ENCODE data around the gene ALDH1A3. TPM values are rescaled to one million over a fixed set of nuclear protein-coding genes. Genes with fewer than 3 reads are reported as not detected.

Gene ALDH1A3
- total and polyA plus RNA-seq, 4 donors: 4.5 to 19.0 (median 6.7) TPM

DNA sequence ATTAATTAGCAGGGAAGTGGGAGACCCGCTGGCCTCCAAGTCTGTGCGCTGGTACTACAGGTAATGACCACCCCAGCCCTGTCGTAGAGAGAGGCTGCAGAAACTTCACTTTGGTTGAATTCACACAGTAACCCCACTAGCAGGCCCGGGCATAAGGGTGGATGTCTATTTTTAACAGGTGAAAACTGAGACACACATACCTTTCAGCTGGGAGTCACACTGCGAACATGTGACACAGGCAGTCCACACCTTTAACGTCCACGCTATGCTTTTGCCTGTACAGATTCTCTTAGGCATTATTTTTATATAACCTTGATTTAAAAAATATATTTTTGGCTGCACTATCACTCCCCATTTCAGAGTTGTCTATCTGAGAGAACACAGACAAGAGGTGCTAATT, 43.4 kb downstream of the ALDH1A3 start:
- Histone ChIP-seq H3K27me3 (ENCODE audit: control insufficient read depth in 1 of 2, insufficient read depth in 2 of 2, low read length in 1 of 2) (no peaks in the 10 kb centered on the region), H3K9me3 (ENCODE audit: control insufficient read depth, low read length) (no peaks in the 10 kb centered on the region), H3K4me1 (ENCODE audit: control insufficient read depth in 1 of 2, insufficient read depth in 2 of 2, low read length in 2 of 2) (no peaks in the 10 kb centered on the region), H3K36me3 (ENCODE audit: control insufficient read depth in 1 of 2, insufficient read depth in 2 of 2, low read length in 1 of 2) (no peaks in the 10 kb centered on the region), H3K4me3 (ENCODE audit: low read length in 2 of 2) (no peak overlapping the region), H3K27ac (ENCODE audit: low read depth in 1 of 2, low read length in 2 of 2) (no peak overlapping the region)
- intact Hi-C loops (cut with DNase I): no loop called here
- DNase-seq: no peak
- WGBS, 2 donors: 93 to 94% methylated on average over 7 of the region's 7 CpGs
- no peak for ATAC-seq (ENCODE audit: low FRiP score)

DNA sequence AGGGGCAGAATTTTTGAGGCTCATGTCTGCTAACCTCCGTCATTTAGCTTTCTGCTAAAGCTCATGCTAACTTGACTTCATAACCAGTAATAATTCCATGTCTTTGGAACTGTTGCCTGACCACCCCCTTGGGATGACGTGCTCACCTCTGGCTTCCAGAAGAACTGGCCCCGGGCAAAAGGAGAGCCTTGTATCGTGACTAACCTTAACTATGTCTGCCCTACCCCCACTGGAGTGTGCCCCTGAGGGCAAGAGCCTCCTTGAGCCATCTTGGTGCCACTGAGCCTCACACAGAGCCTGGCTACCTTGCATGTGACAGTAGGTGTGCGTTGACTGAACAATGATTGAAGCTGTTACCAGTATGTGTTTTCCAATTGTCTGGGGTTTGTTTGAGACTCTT, 44.3 kb downstream of the ALDH1A3 start:
- DNase-seq: no peak
- intact Hi-C loops (cut with DNase I): no loop called here
- no peak for ATAC-seq (ENCODE audit: low FRiP score)

DNA sequence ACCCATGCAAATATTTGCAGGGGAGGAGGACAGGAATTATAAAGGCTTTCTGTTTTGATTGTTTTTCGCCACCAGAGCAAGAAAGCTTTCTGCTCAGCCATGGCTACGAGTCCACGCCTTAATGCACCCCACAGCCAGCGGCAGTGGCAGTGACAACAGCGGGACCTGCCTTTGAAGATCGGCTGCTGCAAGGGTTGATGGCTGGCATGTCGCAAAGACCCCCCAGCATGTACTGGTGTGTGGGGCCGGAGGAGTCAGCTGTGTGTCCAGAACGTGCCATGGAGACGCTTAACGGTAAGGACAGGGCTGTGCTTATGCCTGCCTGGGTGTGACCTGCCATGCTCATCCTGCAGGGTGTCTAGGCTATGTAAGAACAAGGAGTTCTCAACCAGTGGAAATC, 44.8 kb downstream of the ALDH1A3 start:
- Histone ChIP-seq H3K27me3 (ENCODE audit: control insufficient read depth in 1 of 2, insufficient read depth in 2 of 2, low read length in 1 of 2) (no peaks in the 10 kb centered on the region), H3K27ac (ENCODE audit: low read depth in 1 of 2, low read length in 2 of 2) (no peak overlapping the region), H3K4me1 (ENCODE audit: control insufficient read depth in 1 of 2, insufficient read depth in 2 of 2, low read length in 2 of 2) (no peaks in the 10 kb centered on the region), H3K9me3 (ENCODE audit: control insufficient read depth, low read length) (no peaks in the 10 kb centered on the region), H3K36me3 (ENCODE audit: control insufficient read depth in 1 of 2, insufficient read depth in 2 of 2, low read length in 1 of 2) (peaks cover 0 to 2% of the 10 kb centered on the region in 2 donors), H3K4me3 (ENCODE audit: low read length in 2 of 2) (no peak overlapping the region)
- ATAC-seq (ENCODE audit: low FRiP score): no peak
- DNase-seq: no peak
- intact Hi-C loops (cut with DNase I): no loop called here
- 94% methylated on average over 11 of the region's 11 CpGs for WGBS, 2 donors

More for the DNA sequence above, 44.3 kb downstream of the ALDH1A3 start:
- no peak overlapping the region for H3K4me3 ChIP-seq (ENCODE audit: low read length in 2 of 2)
- no peaks in the 10 kb centered on the region for H3K9me3 ChIP-seq (ENCODE audit: control insufficient read depth, low read length)
- H3K27me3 ChIP-seq (ENCODE audit: control insufficient read depth in 1 of 2, insufficient read depth in 2 of 2, low read length in 1 of 2): no peaks in the 10 kb centered on the region
- WGBS, 2 donors: 87 to 88% methylated on average over 5 of the region's 5 CpGs
- H3K4me1 ChIP-seq (ENCODE audit: control insufficient read depth in 1 of 2, insufficient read depth in 2 of 2, low read length in 2 of 2): no peaks in the 10 kb centered on the region
- H3K36me3 ChIP-seq (ENCODE audit: control insufficient read depth in 1 of 2, insufficient read depth in 2 of 2, low read length in 1 of 2): peaks cover 0 to 2% of the 10 kb centered on the region in 2 donors
- no peak overlapping the region for H3K27ac ChIP-seq (ENCODE audit: low read depth in 1 of 2, low read length in 2 of 2)

DNA sequence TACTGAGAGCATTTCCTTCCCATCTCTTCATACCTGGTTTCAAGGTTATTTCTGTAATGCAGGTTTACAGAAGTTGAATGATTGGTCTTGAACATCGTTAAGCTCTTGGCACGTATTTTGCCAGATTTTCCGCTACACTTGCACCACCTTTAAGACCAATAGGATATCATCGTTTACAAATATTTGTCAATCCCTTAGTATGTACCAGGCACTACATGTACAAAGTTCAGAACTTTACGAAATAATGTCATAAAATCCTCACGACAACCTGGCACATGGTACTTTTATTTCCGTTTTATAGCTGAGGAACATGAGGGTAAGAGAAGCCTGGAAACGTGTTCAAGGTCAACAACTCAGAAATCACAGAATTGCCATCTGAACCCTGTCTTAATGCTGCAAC, 45.8 kb downstream of the ALDH1A3 start:
- ATAC-seq (ENCODE audit: low FRiP score): no peak
- no peak for DNase-seq
- Histone ChIP-seq H3K36me3 (ENCODE audit: control insufficient read depth in 1 of 2, insufficient read depth in 2 of 2, low read length in 1 of 2) (peaks cover 0 to 2% of the 10 kb centered on the region in 2 donors), H3K27me3 (ENCODE audit: control insufficient read depth in 1 of 2, insufficient read depth in 2 of 2, low read length in 1 of 2) (no peaks in the 10 kb centered on the region), H3K27ac (ENCODE audit: low read depth in 1 of 2, low read length in 2 of 2) (no peak overlapping the region), H3K4me1 (ENCODE audit: control insufficient read depth in 1 of 2, insufficient read depth in 2 of 2, low read length in 2 of 2) (no peaks in the 10 kb centered on the region), H3K9me3 (ENCODE audit: control insufficient read depth, low read length) (no peaks in the 10 kb centered on the region), H3K4me3 (ENCODE audit: low read length in 2 of 2) (no peak overlapping the region)
- intact Hi-C loops (cut with DNase I): no loop called here
- 94 to 95% methylated on average over 8 of the region's 8 CpGs for WGBS, 2 donors

DNA sequence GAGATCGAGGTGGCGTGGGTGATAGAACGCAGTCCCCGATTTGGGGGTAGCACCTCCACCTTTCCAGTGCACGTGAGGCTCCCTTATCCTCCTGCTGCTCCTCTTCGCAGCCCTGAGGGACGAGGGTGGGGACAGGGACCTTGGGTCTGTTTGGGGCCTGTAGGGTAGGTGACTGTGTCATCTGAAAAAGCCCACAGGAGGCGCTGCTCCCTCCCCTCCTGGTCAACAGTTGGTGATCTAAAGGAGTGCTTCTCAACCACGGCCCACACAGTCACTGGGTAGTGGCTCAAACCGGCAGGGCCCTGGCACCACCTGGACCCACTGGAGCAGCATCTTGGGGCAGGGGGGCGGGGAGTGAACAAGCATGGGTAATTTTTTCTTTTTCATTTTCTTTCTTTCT, 46.6 kb downstream of the ALDH1A3 start:
- no peak for DNase-seq
- Histone ChIP-seq H3K9me3 (ENCODE audit: control insufficient read depth, low read length) (no peaks in the 10 kb centered on the region), H3K4me1 (ENCODE audit: control insufficient read depth in 1 of 2, insufficient read depth in 2 of 2, low read length in 2 of 2) (no peaks in the 10 kb centered on the region), H3K4me3 (ENCODE audit: low read length in 2 of 2) (no peak overlapping the region), H3K36me3 (ENCODE audit: control insufficient read depth in 1 of 2, insufficient read depth in 2 of 2, low read length in 1 of 2) (peaks cover 0 to 2% of the 10 kb centered on the region in 2 donors), H3K27ac (ENCODE audit: low read depth in 1 of 2, low read length in 2 of 2) (no peak overlapping the region), H3K27me3 (ENCODE audit: control insufficient read depth in 1 of 2, insufficient read depth in 2 of 2, low read length in 1 of 2) (no peaks in the 10 kb centered on the region)
- intact Hi-C loops (cut with DNase I): no loop called here
- whole genome bisulfite sequencing, 2 donors: 95 to 96% methylated on average over 10 to 11 of the region's 11 CpGs
- ATAC-seq (ENCODE audit: low FRiP score): no peak

DNA sequence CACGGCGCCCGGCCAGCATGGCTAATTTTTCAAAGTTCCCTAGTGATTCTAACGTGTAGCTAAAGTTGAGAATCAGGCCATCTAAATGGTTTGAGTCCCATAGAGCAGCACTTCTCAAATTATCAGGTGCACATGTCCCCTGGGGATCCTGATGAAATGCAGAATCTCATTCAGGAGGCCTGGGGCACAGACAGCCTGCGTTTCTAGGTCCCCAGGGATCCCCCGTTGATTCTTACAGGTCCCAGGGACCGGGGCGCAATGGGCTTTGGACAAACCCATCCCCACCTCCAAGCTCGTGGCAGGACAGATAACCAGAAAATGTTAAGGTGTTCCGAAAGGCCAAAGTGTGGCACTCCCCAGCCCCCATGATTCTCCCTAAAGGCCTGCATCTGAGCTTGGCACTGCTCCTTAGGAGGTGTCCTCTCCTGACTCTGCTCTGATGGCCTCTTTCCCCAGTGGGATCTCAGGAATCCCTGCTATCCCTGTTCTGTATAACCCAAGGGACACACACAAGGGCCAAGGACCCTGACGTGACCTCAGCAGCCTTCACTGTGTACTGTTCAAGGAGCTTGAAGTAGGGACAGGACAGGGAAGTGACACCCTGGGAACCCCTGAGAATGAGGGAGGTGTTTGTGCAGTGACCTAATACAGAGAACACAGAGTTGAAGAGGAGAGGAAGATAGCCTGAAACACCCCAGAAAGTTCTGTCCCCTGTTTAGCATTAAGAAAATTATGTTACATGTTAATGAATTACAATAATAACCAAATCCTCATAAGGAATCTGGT, 47.5 kb downstream of the ALDH1A3 start:
- Histone ChIP-seq H3K4me1 (ENCODE audit: control insufficient read depth in 1 of 2, insufficient read depth in 2 of 2, low read length in 2 of 2) (no peaks in the 10 kb centered on the region), H3K9me3 (ENCODE audit: control insufficient read depth, low read length) (no peaks in the 10 kb centered on the region), H3K27me3 (ENCODE audit: control insufficient read depth in 1 of 2, insufficient read depth in 2 of 2, low read length in 1 of 2) (no peaks in the 10 kb centered on the region), H3K36me3 (ENCODE audit: control insufficient read depth in 1 of 2, insufficient read depth in 2 of 2, low read length in 1 of 2) (peaks cover 0 to 2% of the 10 kb centered on the region in 2 donors), H3K27ac (ENCODE audit: low read depth in 1 of 2, low read length in 2 of 2) (no peak overlapping the region), H3K4me3 (ENCODE audit: low read length in 2 of 2) (no peak overlapping the region)
- WGBS, 2 donors: 91 to 93% methylated on average over 11 of the region's 11 CpGs
- ATAC-seq (ENCODE audit: low FRiP score) (no peak), DNase-seq (no peak)
- intact Hi-C loops (cut with DNase I): no loop called here

DNA sequence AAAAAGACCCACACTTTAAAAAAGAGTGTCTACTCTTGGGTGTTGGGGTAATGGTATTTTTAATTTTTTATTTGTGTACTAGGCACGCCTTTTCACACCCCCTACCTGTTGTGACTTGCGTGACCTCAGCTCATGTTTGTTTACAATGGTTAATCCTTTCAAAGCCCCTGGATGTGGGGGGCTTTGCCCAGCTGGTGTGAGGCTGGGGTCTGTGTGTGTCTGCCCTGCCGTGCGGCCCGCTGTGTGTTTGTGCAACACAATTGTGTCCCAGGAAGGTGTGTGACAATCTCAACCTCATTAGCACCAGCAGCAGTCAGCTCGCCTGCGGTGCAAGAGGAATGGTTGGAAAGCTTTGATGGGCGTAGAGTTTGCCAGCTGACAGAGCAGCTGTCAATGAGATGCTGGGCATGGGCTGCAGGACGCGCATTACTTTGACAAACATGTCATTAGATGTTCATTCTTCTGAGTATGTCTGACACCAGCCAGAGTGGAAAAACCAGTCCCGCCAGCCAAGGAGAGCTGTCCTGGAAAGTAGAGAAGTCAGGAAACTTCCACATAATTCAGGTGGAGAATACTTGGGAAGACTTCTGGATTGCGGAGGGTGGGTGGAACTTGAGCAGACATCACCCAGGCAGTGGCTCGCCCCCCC, 49.1 kb downstream of the ALDH1A3 start:
- H3K4me3 ChIP-seq (ENCODE audit: low read length in 2 of 2): no peak overlapping the region
- no peak overlapping the region for H3K27ac ChIP-seq (ENCODE audit: low read depth in 1 of 2, low read length in 2 of 2)
- 93 to 95% methylated on average over 13 of the region's 13 CpGs for WGBS, 2 donors
- no peak for DNase-seq
- no peak for ATAC-seq (ENCODE audit: low FRiP score)
- no peaks in the 10 kb centered on the region for H3K4me1 ChIP-seq (ENCODE audit: control insufficient read depth in 1 of 2, insufficient read depth in 2 of 2, low read length in 2 of 2)
- H3K36me3 ChIP-seq (ENCODE audit: control insufficient read depth in 1 of 2, insufficient read depth in 2 of 2, low read length in 1 of 2): peaks cover 0 to 2% of the 10 kb centered on the region in 2 donors
- no peaks in the 10 kb centered on the region for H3K9me3 ChIP-seq (ENCODE audit: control insufficient read depth, low read length)
- no peaks in the 10 kb centered on the region for H3K27me3 ChIP-seq (ENCODE audit: control insufficient read depth in 1 of 2, insufficient read depth in 2 of 2, low read length in 1 of 2)
- intact Hi-C loops (cut with DNase I): no loop called here

DNA sequence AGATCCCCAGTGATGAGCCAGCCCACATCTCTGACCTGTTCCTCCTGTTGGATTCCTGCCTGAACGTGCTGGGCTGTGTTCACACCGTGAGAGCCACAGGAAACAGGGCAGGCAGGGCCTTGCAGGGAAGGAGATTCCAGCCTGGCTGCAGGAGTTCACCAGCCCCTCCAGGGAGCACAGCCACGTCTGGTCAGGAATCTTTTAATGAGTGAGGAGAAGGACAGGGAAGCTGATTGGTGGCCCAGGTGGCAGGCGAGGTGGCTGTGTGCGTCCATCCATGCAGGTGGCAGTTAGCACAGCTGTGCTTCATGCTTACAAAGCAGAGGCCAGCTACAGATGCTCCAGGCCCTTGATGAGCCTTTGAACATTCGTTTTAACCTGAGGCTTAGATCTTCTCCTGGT, 50.0 kb downstream of the ALDH1A3 start:
- WGBS, 2 donors: 56 to 62% methylated on average over 6 of the region's 6 CpGs
- no peak for DNase-seq

DNA sequence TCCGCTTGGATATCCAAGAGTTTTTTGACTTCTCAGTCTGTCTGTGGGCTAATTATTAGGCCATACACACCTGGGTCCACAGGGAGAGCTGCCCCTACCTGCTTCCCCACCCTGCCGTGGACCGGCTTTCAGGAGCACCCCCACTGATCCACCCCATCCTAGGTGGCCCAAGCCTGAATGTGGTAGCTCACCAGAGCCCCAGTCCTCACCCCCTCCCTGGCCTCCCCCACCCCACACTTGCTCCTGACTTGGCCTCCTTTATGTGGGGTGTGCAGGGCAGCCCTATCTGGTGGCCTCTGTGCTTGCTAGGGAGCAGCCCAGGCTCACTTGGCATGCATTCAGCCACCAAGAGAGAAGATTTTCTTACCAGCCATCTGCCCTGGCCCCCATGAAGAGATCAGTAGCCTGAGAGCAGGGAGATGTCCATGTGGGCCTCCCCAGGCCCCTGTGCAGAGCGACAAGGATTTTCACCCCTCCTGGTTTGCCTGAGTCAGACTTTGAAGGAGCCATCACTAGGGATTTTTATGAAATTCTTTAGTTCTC, 50.7 kb downstream of the ALDH1A3 start:
- no peaks in the 10 kb centered on the region for H3K4me1 ChIP-seq (ENCODE audit: control insufficient read depth in 1 of 2, insufficient read depth in 2 of 2, low read length in 2 of 2)
- WGBS, 2 donors: 95 to 96% methylated on average over 4 of the region's 4 CpGs
- H3K27me3 ChIP-seq (ENCODE audit: control insufficient read depth in 1 of 2, insufficient read depth in 2 of 2, low read length in 1 of 2): no peaks in the 10 kb centered on the region
- no peaks in the 10 kb centered on the region for H3K9me3 ChIP-seq (ENCODE audit: control insufficient read depth, low read length)
- DNase-seq (no peak), ATAC-seq (ENCODE audit: low FRiP score) (no peak)
- no peak overlapping the region for H3K4me3 ChIP-seq (ENCODE audit: low read length in 2 of 2)
- peaks cover 0 to 2% of the 10 kb centered on the region in 2 donors for H3K36me3 ChIP-seq (ENCODE audit: control insufficient read depth in 1 of 2, insufficient read depth in 2 of 2, low read length in 1 of 2)
- no peak overlapping the region for H3K27ac ChIP-seq (ENCODE audit: low read depth in 1 of 2, low read length in 2 of 2)
- intact Hi-C loops (cut with DNase I): no loop called here

More for the DNA sequence above, 50.0 kb downstream of the ALDH1A3 start:
- no peaks in the 10 kb centered on the region for H3K9me3 ChIP-seq (ENCODE audit: control insufficient read depth, low read length)
- intact Hi-C loops (cut with DNase I): no loop called here
- H3K4me3 ChIP-seq (ENCODE audit: low read length in 2 of 2): no peak overlapping the region
- ATAC-seq (ENCODE audit: low FRiP score): no peak
- H3K36me3 ChIP-seq (ENCODE audit: control insufficient read depth in 1 of 2, insufficient read depth in 2 of 2, low read length in 1 of 2): peaks cover 0 to 2% of the 10 kb centered on the region in 2 donors
- H3K4me1 ChIP-seq (ENCODE audit: control insufficient read depth in 1 of 2, insufficient read depth in 2 of 2, low read length in 2 of 2): no peaks in the 10 kb centered on the region
- no peaks in the 10 kb centered on the region for H3K27me3 ChIP-seq (ENCODE audit: control insufficient read depth in 1 of 2, insufficient read depth in 2 of 2, low read length in 1 of 2)
- H3K27ac ChIP-seq (ENCODE audit: low read depth in 1 of 2, low read length in 2 of 2): no peak overlapping the region

All from aorta (tissue), 5 donors.